Stromal cell of bone marrow (primary cell): ENCODE results near the gene PEX11G.

Experiments used
- DNase-seq: peaks from one replicate; pipeline ENCODE4 v3.0.0-alpha.2; 2012; ENCODE audit warnings: low read depth

Gene PEX11G

DNA sequence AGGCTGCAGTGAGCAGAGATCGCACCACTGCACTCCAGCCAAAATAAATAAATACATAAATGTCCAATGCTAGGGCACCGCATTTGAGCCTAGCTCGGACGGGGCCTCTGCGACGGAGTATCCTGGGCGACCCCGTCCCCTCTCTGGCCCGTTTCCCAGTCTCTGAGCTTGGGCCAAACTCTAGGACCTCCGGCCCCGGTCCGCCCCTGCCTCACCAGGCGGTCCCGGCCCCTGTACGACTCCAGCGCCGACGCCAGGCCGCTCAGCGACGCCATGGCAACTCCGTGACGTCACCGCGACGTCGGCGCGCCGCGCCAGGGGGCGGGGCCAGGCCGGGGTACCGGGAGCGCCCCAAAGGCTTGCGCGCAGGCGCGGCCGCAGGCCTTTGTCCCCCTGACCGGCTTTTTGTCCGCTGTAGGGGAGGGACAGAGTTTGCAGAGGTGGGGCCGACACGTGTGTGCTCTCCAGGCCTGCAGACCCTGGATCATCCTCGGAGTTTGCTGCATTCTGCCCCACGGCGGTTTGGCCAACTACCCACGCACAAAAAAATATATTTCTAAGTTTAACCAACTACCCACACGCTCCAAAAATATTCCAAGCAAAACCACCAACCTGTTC lies at the start of gene PEX11G:
TSS of gene PEX11G (minus strand) at position 300 of the 618 bp plus-strand sequence. CDS start at position 275, 25 bp downstream.
- DNase-seq = peak; percentile 69

DNA sequence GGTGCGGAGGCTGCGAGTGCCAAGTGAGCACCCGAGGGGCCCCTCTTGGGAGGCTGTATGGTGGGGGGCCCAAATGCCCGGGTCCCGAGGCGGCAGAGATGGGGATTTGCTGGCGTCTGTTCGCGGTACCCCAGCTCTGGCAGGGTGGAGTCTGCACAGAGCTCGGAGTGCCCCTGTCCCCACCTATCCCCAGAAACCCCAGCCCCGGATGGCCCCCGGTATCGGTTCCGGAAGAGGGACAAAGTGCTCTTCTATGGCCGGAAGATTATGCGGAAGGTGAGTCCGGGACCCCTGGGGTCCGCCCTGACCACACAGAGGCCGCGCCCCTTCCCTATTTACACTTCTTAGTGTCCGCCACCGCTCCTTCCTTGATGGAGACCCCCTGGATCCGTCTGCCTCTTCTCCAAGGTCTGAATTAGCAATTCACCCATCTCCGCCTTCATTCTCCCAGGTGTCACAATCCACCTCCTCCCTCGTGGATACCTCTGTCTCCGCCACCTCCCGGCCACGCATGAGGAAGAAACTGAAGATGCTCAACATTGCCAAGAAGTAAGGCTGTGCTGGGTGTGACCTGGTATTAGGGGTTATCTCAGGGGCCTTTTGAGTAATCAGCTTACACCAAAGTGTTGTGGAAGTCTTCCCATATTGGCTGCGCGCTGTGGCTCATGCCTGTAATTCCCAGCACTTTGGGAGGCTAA lies 47.3 kb upstream of the PEX11G start:
- no peak for DNase-seq

DNA sequence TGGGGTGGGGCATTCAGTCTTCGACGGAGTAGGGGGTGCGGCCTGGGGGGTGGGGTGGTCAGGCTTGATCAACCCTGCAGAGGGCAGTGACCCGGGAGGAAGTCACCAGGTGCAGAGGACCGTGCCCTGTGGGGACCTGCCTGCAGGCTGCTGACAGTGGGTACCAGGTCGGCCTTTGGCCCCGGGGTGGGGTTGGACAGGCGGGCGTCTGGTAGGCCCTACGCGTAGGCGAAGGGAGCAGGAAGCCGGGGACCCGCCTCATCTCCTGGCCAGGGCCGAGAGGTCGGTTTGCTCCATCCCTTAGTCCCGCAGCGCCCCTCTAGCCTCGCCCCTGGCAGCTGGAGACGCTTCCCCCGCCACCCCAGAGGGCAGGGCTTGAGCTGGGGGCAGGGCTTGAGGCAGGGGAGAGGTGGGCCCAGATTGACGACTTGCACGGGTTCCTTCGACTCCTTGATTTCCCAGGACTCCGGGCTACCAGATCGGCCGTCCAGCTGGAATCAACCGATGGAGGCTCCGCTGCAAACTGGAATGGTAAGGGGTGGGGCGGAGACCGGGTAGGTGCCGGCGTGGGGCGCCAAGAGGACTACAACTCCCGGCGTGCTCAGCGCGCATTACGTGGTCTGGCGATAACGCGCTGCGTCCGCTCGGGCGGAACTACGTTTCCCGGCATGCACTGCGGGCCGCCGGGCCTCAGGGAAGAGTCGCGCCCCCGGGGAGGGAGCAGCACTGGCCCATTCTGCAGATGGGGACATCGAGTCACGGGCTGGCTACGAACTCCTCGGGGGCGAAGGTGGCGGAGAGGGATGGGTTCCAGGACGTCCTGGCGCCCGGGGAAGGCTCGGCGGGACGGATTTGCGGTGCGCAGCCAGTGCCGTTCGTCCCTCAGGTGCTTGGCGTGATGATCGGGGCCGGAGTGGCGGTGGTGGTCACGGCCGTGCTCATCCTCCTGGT lies 46.5 kb upstream of the PEX11G start, which contains the start of gene PNPLA6:
TSS of gene PNPLA6 (plus strand) at position 671 of the 951 bp plus-strand sequence. CDS start at position 743, 72 bp downstream.
- peak; percentile 84 for DNase-seq

DNA sequence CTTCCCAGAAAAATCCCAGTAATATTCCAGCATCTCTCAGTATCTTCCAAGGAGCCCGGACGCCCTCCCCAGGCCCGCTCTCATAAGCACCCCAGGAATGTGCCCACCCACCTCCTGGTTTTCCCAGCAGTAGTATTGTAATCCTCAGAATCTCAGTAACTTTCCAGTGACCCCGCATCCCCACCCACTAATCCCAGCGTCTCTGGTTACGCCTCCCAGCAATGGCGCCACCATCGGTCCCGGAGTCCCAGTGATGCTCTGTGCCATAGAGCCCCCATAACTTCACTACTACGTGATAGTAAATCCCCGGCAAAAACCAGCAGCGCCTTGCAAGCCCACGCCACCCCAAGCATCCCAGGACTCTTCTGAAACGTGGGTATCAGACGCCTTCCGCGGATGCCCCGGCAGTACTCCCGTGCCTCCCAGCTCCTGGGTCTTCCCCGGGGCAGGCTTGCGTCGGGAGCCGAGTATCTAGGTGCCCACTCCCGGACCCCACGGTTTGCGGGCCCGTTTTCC lies 45.8 kb upstream of the PEX11G start:
- peak; percentile 78 for DNase-seq

DNA sequence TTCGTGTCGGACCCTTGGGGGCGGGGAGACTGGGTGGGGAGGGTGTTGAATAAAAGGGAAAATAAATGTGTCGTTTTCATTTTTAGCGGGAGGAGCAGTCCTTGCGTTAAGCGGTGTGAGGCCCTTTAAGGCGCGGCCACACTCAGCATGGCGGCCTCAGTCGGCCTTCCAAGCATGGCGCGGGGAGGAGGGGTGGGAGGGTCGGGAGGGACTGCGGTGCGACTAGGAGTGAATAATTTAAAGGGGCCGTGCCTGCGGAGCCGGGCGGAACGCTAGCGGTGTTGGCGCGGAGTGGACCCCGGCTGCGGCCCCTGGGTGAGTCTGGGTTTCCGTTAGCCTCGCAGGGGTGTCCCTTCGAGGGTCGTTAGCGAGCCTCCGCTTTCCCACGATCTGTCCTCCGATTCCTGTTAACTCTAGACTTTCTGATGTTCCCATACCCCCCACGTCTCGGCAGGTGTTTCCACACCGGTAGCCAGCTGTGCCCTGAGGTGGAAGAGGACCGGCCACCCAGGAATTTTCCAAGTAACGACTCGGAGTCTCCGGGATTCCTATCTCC lies 45.2 kb upstream of the PEX11G start:
- DNase-seq = peak; percentile 83

DNA sequence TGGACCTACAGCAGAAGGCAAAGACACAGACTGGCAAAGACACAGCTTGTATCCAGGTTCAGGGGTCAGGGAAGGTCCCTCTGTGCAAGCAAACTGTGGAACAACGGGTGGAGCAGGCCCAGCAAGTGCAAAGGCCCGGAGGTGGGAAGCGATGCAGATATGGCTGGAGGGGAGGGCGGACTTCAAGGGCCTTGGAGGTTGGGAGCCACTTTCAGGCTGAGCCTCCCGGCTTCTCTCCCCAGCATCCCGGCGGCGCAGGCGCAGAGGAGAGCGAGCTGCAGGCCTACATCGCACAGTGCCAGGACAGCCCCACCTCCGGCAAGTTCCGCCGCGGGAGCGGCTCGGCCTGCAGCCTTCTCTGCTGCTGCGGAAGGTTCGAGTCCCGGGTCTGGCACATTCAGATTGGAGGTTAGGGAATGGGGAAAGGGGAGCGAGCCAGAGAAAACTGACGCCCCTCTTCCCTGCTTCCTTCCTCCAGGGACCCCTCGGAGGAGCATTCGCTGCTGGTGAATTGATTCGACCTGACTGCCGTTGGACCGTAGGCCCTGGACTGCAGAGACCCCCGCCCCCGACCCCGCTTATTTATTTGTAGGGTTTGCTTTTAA lies 44.5 kb upstream of the PEX11G start:
- peak; percentile 47 for DNase-seq

DNA sequence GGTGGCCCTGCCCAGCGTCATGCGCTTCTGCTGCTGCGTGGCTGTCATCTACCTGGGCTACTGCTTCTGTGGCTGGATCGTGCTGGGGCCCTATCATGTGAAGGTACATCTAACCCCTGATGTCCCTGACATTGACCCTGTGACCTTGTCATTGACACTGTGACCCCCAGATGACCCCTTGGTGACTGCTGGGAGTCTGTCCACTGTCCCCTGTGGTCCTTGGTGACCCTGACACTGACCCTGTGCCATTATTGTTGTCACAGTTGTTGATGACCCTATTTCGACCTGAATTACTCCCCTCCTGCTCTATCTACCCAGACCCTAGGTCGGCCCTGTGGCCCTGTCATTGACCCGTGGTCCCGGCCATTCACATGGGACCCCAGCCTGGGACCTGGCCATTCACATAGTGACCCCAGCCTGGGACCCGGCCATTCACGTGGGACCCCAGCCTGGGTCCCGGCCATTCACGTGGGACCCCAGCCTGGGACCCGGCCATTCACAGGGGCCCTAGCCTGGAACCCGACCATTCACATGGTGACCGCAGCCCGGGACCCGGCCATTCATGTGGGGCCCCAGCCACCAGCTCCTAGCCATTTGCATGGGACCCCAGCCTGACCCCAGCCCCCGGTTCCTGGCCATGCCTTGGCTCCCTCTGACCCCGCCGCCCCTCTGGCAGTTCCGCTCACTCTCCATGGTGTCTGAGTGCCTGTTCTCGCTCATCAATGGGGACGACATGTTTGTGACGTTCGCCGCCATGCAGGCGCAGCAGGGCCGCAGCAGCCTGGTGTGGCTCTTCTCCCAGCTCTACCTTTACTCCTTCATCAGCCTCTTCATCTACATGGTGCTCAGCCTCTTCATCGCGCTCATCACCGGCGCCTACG lies 41.0 kb upstream of the PEX11G start:
- no peak for DNase-seq

DNA sequence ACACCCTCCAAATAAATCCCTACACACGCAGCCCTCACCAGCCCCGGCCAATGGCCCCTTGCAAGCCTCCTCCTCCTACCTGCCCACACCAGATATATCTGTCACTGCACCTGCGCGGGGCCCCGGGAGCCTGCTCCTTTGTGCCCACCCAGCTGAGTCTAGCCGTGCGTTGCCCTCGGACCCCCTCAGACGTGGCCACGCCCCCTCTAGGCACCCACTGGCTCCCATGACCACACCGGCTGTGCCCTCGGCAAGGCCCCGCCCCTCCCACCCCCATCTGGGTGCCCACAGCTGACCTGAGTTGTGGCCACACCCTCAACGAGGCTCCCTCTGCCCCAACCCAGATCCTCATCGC lies 40.4 kb upstream of the PEX11G start:
- no peak for DNase-seq

DNA sequence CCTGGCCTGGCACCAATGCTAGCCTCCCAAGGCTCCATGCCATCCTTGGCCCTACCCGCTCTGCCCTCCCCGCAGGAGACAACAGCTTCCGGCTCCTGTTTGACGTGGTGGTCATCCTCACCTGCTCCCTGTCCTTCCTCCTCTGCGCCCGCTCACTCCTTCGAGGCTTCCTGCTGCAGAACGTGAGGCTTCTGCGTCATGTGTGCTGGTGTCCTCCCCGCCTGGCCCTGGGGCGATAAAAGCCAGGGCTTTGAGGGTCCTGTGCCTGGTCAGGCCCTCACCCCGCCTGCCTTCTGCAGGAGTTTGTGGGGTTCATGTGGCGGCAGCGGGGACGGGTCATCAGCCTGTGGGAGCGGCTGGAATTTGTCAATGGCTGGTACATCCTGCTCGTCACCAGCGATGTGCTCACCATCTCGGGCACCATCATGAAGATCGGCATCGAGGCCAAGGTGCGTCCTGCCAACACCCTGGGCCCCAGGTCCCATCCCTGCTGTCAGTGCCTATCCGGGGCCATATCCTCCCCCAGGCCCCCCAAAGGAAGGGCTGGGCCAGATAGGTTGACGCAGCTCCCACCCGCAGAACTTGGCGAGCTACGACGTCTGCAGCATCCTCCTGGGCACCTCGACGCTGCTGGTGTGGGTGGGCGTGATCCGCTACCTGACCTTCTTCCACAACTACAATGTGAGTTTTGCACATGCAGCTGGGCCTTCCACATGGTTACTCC lies 39.8 kb upstream of the PEX11G start:
- no peak for DNase-seq

DNA sequence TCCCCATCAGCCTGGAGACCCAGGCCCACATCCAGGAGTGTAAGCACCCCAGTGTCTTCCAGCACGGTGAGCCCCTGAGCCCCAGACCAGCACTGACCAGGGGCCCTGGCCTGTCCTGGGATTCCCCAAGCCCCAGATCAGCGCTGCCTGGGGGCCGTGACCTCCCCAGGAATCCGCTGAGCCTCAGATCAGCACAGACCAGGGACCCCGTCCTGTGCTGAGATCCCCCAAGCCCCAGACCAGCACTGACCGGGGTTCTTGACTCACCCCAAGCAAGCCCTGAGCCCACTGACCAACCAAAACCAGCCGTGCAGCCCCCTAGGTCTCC lies 39.3 kb upstream of the PEX11G start:
- no peak for DNase-seq

DNA sequence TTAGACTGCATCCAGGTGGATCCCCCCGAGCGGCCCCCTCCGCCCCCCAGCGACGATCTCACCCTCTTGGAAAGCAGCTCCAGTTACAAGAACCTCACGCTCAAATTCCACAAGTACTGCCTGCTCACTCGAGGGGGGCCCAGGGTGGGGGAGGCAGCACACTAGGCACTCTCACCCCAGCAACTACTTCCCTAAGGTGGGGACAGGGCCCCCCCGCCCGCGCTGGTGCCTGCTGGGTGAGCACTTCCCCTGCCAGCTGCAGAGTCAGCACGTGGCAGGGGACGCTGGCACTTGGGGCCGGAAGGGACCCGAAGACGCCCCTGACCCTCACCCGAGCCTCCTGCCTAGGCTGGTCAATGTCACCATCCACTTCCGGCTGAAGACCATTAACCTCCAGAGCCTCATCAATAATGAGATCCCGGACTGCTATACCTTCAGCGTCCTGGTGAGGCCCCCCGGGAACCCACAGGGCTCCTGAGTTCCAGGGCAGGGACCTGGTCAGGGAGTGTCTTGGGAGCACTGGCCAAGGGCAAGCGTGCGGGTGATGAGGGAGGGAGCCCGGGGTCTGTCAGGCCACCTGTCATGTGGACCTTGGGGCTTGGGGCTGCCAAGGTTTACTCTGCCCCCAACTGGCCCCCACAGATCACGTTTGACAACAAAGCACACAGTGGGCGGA lies 38.8 kb upstream of the PEX11G start:
- DNase-seq = no peak

DNA sequence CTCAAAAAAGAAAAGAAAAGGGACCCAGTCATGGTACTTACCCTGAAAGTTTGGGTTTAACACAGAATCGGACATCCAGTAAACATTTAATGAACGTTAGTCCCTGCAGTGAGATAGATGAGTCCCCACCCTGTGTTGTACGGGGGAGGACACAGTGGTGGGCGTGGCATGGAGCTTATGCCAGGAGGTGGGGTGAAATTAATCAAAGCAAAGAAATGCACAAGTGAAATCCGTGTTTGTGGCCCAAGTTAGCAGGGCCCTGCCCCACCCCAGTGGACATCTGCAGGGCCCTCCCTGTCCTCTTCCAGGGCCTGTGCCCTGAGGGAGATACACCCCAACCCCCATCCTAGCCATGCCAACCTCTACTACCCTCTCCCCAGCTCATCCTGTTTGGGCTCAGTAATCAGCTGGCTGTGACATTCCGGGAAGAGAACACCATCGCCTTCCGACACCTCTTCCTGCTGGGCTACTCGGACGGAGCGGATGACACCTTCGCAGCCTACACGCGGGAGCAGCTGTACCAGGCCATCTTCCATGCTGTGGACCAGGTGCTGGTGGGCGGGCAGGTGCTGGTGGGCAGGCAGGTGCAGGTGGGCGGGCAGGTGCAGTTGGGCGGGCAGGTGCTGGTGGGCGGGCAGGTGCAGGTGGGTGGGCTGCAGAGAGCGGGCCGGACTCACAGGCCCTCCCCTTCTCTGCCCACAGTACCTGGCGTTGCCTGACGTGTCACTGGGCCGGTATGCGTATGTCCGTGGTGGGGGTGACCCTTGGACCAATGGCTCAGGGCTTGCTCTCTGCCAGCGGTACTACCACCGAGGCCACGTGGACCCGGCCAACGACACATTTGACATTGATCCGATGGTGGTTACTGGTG lies 37.5 kb upstream of the PEX11G start:
- no peak for DNase-seq

DNA sequence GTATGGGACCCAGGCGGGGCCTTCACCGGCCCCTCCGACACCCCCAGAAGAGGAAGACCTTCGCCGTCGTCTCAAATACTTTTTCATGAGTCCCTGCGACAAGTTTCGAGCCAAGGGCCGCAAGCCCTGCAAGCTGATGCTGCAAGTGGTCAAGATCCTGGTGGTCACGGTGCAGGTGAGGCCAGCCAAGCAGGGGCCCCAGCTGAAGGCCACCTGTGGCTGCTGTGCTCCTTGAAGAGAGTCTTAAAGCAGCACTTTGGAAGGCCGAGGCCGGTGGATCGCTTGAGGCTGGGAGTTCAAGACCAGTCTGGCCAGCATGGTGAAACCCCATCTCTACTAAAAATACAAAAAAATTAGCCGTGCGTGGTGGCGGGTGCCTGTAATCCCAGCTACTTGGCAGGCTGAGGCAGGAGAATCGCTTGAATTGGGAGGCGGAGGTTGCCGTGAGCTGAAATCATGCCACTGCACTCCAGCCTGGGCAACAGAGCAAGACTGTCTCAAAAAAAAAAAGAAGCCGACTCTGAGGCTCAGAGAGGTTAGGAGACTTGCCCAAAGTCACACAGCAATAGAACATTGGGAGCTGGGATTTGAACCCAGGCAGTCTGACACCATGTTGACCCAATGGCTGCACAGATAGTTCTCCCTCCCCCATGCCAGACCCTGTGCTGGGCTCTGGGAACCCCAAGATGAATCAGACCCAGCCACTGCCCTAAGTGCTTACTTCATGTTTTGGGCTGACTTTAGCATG lies 36.3 kb upstream of the PEX11G start:
- no peak for DNase-seq

DNA sequence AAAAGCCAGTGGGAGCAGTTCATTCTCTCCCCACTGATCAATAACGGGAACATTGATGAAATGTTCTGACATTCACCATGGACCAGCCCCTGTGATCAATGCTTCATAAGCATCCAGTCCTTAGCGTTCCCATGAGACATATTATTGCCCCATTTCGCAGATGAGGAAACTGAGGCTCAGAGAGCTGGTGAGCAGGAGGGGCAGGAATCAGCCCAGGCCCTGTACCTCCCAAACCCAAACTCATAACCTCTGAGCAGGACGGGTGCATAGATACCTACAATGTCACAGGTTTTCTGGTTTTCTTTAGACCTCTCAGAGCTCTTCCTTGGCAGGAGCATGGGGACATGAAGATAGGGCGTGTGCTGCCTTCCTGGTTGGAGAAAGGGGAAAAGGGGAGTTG lies 35.7 kb upstream of the PEX11G start:
- no peak for DNase-seq

DNA sequence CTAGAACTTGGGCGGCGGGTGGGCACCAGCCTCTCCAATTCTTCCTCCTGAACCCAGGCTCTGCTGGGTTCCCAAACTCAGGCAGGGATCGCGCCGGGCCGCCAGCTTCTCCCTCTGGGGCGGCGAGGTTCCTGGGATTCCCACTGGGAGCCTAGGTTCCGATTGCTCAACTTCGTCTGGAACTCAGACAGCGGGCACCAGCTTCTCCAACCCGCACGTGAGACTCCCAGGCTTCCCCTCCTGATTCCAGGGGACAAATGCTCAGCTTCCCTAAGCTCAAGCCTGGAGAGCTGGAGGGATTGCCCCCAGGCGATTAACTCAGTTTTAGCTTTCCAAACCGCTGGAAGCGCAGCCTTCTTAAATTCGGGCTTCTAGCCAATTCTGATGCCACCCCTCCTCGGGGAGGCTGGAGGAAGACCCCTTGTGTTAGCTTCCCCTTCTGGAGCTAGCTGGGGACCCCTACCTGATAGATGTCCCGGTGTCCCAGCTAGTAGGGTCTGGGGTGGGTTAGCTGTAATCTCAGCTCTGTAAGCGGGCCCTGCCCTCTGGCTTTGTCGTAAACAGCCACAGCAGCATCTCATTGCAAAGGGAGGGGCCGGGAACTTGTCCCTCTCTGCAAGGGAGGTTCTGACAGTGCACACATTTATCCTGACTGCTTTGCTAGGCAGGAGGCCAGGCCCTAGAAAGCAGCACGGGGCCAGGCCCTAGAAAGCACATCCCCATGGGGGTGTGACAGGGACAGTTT lies 34.3 kb upstream of the PEX11G start:
- no peak for DNase-seq

DNA sequence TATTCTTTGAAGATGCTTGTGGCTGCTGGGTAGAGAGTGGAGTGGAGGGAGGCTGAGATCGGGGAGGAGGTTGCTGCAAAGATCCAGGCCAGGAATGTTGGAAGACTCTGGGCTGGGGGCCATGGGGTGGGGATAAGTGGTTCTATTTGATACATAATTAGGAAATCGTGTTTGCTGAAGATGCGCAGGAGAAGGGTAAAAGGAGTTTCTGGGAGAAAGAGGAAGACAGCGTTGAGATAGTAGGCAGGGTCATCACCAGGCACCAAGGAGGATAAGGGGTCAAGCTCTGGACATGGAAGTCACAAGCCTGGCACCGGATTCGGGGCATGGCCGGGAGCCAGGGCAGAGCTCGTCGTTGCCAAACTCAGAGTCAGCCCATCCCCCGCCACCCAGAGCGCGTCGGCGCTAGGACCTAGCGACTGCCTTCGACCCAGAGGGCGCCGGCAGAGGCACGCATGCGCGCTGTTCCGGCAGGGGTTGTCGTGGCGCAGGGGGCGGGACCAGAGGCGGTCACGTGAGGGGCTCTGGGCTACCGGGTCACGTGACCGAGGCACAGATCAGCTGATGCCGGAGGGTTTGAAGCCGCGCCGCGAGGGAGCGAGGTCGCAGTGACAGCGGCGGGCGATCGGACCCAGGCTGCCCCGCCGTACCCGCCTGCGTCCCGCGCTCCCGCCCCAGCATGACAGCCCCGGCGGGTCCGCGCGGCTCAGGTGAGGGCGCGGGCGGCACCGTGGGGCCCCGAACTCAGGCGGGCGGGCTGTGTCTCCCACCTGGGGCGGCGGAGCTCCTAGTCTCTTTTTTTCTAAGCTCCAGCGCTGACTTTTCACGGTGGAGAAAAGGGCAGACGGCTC lies 33.5 kb upstream of the PEX11G start, which contains the start of gene MCOLN1:
TSS of gene MCOLN1 (plus strand) at position 553 of the 851 bp plus-strand sequence. CDS start at position 680, 127 bp downstream.
- DNase-seq = peak; percentile 92
